Measurements from ENCODE around the gene TMEM129.
"Not testable (repeated sequence)": the region's sequence is repeated elsewhere in the genome, so short reads cannot be mapped to it uniquely, and the experiment has no call there.

The TMEM129 gene

GRCh38 chr4:1690698-1691097 lies 30.4 kb downstream of the TMEM129 start:
- DNase-seq, result no peak

GRCh38 chr4:1686440-1687036 lies 34.6 kb downstream of the TMEM129 start:
- no peak for DNase-seq

- DNase-seq, result peak; percentile 36
These were observed 35.6 kb downstream of the TMEM129 start for GRCh38 chr4:1685235-1686150.

- peak; percentile 31 for DNase-seq
These were observed 36.5 kb downstream of the TMEM129 start for GRCh38 chr4:1684506-1685234.

GRCh38 chr4:1683736-1684505 lies 37.2 kb downstream of the TMEM129 start, which contains the start of gene FAM53A:
Gene FAM53A, minus strand, starts transcription at chr4:1684313. Its CDS starts 15,572 bp downstream, at chr4:1668741.
- peak; percentile 93 for DNase-seq

GRCh38 chr4:1683261-1683735 lies 37.8 kb downstream of the TMEM129 start:
- no peak for DNase-seq

GRCh38 chr4:1682860-1683259 lies 38.3 kb downstream of the TMEM129 start:
- no peak for DNase-seq

- DNase-seq, result no peak
These were observed 42.9 kb downstream of the TMEM129 start for GRCh38 chr4:1678244-1678643.

- DNase-seq, result no peak
These were observed 44.3 kb downstream of the TMEM129 start for GRCh38 chr4:1676605-1677525.

GRCh38 chr4:1675802-1676137 lies 45.4 kb downstream of the TMEM129 start:
- DNase-seq, result no peak

GRCh38 chr4:1675136-1675801 lies 45.9 kb downstream of the TMEM129 start:
- DNase-seq, result no peak

- DNase-seq, result no peak
These were observed 46.4 kb downstream of the TMEM129 start for GRCh38 chr4:1674682-1675081.

GRCh38 chr4:1673671-1674070 lies 47.5 kb downstream of the TMEM129 start:
- DNase-seq, result no peak

- not testable (repeated sequence) for DNase-seq
These were observed 50.1 kb downstream of the TMEM129 start for GRCh38 chr4:1671011-1671410.

- no peak for DNase-seq
These were observed 50.8 kb downstream of the TMEM129 start for GRCh38 chr4:1670279-1670678.

GRCh38 chr4:1669850-1670249 lies 51.3 kb downstream of the TMEM129 start:
- no peak for DNase-seq

- no peak for DNase-seq
These were observed 51.9 kb downstream of the TMEM129 start for GRCh38 chr4:1669270-1669669.

- DNase-seq, result no peak
These were observed 52.7 kb downstream of the TMEM129 start for GRCh38 chr4:1668488-1668840.

GRCh38 chr4:1667273-1667672 lies 53.9 kb downstream of the TMEM129 start:
- DNase-seq, result no peak

GRCh38 chr4:1666391-1666790 lies 54.7 kb downstream of the TMEM129 start:
- no peak for DNase-seq
